Stimulated activated CD4-positive, alpha-beta T cell treated with anti-CD3 and anti-CD28 coated beads, Interleukin-4, amount 100 ng/mL, for 24 hours (primary cell): ENCODE results near the gene INHBA.

Experiments used
- DNase-seq: peaks from one replicate; pipeline ENCODE4 v3.0.0-alpha.2; 2020

INHBA gene

GRCh38 chr7:41710838-41711237, 7.9 kb upstream of the INHBA start:
- DNase-seq = no peak

- DNase-seq = no peak
Measured at GRCh38 chr7:41709621-41710020, 6.7 kb upstream of the INHBA start.

- no peak for DNase-seq
Measured at GRCh38 chr7:41708581-41709358, 5.9 kb upstream of the INHBA start.

DNA sequence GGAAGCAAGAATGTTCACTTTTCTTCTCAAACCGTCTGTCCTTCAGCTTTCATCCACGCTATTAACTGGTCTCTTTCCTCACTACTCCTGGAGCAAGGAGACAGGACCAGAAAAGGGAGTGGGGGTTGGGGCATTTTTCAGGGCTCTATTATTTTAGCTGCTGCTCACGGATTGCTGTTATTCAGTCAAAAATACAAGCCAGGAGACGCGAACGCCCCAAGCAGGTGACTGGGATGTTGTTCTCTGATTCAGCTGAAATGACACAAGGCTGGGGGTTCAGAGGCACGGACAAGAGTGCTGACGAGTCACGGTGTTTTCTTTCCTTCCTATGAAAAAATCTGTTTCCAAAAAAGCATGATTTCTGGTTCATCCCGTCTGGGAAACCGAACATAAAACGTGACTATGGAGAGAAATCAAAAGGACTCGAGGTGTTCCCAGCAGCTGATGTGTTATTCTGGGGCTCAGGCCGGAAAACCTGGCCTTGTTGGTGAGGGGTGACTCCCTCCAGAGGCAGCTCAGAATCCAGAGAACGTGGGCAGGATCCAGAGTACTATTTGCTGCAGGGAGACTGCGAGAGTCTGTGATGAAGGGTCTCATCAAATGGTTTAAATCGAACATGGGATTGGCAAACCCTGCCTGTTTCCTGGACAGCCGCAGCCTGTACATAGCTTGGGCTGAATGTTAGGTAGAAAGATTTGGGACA, 3.5 kb upstream of the INHBA start:
- DNase-seq = no peak

DNA sequence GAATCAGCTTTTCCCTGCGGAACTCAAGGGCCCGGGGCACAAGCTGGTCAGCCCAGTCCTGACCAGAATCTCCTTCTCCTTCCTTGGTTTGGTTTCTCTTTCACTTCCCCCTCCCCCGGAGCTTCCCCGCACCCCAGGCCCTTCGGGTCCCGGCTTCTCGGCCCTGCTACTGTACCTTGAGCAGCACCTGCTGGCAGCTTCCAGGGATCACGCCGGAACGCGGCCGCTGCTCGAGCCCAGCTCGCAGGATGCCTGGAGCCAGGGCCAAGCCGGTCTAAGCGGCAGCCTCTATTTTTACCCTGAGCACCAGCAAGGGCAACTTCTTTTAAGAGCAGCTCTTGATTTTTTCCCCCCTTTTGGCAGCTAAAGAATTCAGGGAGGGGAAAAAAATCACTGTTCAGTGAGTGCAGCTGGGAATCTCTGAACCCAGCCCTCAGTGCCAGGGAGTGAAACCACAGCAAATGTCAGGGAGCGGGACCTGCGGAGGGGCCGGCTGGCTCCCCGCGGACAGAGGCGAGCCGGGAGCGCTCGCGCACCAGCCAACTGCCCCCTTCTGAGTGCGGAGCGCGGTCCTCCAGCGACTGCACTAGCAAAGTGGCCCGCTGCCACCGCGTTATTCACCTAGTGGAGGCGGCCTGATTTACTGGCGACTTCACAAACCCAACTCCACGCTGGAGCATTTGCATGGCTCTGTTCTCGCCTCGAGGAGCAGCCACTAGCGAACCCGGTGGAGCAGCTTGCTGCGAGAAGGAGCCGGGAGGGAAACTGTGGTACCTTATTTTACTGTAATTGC, 2.4 kb upstream of the INHBA start:
- DNase-seq = peak; percentile 44

DNA sequence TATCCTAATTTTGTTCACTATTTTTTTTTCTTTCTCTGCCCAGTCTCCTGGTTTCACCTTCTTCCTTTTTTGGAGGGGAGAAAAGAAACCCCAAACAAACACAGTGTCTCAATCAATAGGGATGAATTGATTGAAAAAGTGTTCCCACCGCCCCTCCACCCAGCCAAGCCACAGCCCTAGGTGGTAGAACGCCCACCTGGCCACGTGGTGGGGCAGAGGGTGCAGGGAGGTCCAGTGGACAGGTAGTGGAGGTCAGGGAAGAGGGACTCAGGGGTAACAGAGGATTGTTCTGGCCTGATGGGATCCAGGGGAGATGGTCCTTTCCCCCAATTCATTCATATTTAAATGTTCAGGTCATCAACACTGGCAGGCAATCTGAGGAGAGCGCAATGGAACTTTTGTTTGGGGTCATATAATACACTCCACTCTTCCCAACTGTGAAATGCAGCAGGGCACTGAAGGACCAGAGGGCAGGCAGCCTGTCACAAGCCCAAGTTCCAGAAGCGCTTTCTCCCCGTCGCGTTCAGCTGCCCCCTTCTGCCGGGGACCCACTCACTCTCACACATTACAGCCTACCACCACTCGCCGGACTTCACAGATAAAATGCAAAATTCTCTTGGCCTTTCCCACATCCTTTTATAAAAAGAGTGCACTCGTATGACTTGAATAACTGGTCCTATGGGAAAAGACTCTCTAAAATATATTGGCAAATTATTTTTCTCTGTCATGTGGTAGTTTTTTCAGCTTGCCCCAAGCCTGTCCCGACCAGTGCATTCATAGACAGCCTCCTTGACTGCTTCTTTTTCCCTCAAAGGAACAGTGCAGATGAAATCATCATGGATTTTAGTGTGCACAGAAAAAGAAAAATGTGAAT, 1.6 kb downstream of the INHBA start:
- no peak for DNase-seq

GRCh38 chr7:41700044-41700471, 2.8 kb downstream of the INHBA start:
- no peak for DNase-seq

GRCh38 chr7:41699516-41699915, 3.4 kb downstream of the INHBA start:
- no peak for DNase-seq

DNA sequence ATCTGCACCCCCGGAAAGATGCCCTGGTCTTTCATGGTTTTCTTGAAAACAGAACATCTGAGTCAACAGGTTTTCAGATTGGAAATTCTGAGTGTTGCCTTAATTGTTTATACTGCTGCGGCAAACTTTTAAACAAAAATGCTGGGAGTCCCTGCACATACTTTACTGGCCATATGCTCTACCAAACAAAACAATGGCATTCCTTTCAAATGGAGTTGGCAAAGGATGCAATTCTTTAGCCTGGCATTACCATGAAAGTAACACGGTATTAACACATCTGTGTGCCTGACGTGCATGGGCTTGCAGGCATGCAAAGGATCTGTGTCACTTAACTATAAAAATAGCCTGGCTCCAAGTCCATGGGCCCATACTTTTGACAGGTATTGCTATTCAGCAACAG, 4.2 kb downstream of the INHBA start:
- DNase-seq = no peak

GRCh38 chr7:41698114-41698513, 4.8 kb downstream of the INHBA start:
- DNase-seq = no peak

DNA sequence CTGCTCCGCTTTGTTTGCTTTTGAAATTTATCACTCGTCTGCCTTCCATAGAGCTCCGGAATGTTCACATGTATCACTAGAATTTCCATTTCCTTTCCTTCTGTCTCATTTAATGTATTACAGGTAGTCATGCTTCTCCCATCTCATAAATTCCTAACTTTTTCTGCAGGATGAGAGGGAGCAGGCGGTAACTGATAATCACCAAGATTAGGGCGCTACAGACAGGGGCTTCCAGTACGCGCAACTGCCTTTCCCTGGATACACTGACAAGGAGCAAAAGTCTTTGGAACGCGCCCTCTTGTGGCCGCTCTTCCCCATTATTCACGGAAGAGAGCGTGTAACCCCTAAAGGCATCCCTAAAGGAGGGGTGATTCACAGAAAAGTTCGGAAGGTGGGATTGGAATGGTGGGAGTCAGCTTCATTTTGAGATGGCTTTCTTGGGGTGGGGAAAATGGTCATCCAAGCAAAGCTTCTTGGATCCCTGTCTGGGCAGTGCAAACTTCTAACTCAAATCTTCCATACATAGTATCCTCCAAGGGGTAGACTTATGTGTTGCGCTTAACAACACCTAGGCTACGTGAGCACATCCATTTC, 6.5 kb downstream of the INHBA start:
- DNase-seq = peak; percentile 4

GRCh38 chr7:41695661-41696322, 7.1 kb downstream of the INHBA start:
- DNase-seq = no peak

GRCh38 chr7:41694495-41694894, 8.4 kb downstream of the INHBA start:
- no peak for DNase-seq

- no peak for DNase-seq
Measured at GRCh38 chr7:41693150-41693997, 9.5 kb downstream of the INHBA start.

GRCh38 chr7:41692251-41692650, 10.6 kb downstream of the INHBA start:
- no peak for DNase-seq

DNA sequence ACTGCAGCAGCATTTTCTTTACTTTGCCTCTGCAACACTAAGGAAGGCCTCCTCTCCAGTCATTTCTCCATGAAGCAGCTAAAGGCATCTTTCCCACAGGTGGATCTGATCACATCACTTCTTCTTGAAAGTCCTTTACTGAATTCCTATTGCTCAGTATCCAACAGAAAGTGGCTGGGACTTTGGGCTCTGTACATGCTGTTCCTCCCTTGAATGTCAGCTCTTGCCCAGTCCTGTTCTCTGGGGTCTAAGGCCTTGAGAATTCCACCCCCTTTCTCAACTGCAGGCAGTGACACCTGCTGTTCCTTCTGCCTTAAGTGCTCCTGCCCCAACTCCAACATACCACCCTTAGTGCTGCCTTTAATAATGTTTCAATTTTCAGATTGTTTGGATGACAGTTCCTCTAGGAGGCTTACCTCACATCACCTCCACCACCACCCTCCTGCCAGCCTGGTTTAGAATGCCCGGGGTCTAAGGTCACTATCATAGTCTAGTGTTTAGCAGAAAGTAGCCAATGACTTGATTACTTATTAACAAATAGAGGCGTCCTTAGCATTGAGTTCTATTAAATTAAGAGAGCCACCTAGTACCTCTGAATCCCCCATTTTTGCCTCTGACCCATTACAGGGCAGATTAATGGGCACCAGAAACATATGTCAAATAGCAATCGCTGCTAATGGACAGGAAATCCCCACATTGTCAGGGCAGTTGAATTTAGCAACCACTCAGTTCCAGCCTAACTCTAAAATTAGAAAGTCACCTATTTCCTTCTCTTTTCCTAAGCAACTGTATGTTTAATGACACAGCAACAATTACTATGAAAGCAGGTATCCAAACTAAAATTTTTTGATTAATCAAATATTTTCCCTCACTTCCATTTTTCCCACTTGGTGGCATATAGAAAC, 11.4 kb downstream of the INHBA start:
- no peak for DNase-seq

GRCh38 chr7:41689815-41690214, 13.1 kb downstream of the INHBA start:
- no peak for DNase-seq

DNA sequence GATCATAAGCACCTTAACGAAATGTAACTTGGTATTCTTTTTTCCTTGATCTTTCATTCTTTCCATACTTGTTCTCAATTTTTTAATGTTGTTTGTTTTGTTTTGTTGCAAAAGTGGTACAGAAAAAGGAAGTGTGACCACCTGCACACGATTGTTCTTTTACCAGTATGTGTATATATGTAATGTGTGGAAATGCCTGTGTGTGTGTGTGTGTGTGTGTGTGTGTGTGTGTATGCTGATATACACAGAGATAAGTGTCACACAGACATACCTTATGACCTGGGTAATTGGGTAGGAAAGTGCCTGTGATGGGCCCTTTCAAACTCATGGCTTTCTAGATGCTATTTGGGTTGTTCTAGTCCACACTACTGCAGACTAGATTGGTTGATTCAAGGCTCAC, 14.0 kb downstream of the INHBA start:
- DNase-seq = no peak

DNA sequence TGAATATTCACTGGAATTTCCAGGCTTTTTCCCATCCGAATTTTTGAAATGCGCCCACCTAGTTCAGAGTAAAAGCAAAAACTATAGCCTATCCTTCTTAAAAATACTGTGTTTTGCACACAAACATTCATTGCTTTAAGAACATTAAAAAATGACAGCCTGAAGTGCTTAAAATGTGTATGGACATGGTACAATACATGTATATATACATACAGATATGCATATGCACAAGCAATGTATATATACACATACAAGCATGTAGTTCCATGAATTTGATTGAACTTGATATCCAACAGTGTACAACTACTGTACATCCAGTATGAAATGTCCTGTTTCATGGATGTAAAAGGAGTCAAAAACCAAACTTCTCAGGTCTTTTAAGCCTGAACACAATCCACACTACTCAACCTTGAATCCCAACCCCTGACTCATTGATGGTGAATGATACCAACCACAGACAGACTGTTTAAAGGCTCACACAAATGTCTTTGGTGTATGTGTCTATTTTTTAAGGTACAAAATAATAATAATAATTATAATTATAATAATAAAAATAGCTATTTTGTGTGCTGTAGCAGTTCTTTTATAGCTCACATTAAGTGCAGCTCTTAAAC, 14.8 kb downstream of the INHBA start:
- DNase-seq = no peak
